PC-9 (cell line): Measurements from ENCODE around the gene RNF31.

Source experiments
- EZH2 ChIP-seq: fragments of 200-600 bp; sonication (generic); IDR thresholded peaks from 2 replicates; pipeline ENCODE4 v1.8.0; 2017; ENCODE audit warnings: antibody characterized with exemption, low read depth
- TF ChIP-seq, protein P1 (sequence below): fragments of 200-600 bp; sonication (generic); conservative IDR thresholded peaks from 2 replicates; pipeline ENCODE4 v1.6.1; 2017; ENCODE audit warnings: mixed run types, antibody characterized with exemption, mild to moderate bottlenecking, moderate library complexity

- TF ChIP-seq, protein P1, sequence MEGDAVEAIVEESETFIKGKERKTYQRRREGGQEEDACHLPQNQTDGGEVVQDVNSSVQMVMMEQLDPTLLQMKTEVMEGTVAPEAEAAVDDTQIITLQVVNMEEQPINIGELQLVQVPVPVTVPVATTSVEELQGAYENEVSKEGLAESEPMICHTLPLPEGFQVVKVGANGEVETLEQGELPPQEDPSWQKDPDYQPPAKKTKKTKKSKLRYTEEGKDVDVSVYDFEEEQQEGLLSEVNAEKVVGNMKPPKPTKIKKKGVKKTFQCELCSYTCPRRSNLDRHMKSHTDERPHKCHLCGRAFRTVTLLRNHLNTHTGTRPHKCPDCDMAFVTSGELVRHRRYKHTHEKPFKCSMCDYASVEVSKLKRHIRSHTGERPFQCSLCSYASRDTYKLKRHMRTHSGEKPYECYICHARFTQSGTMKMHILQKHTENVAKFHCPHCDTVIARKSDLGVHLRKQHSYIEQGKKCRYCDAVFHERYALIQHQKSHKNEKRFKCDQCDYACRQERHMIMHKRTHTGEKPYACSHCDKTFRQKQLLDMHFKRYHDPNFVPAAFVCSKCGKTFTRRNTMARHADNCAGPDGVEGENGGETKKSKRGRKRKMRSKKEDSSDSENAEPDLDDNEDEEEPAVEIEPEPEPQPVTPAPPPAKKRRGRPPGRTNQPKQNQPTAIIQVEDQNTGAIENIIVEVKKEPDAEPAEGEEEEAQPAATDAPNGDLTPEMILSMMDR: no peak
- TF ChIP-seq EZH2: no peak
Measured at GRCh38 chr14:24143511-24143910, 3.8 kb upstream of the RNF31 start.
